NOMO-1 treated with DMSO at 0.1 percent for 48 hours (cell line): ENCODE results near the gene MUSTN1.

ENCODE experiments used
- DNase-seq: peaks from one replicate; lab custom pipeline; 2025; ENCODE audit not compliant: unreplicated experiment; lab: John Stamatoyannopoulos, UW

Gene MUSTN1

GRCh38 chr3:52836471-52836845 lies 1.6 kb upstream of the MUSTN1 start:
- no peak for DNase-seq

DNA sequence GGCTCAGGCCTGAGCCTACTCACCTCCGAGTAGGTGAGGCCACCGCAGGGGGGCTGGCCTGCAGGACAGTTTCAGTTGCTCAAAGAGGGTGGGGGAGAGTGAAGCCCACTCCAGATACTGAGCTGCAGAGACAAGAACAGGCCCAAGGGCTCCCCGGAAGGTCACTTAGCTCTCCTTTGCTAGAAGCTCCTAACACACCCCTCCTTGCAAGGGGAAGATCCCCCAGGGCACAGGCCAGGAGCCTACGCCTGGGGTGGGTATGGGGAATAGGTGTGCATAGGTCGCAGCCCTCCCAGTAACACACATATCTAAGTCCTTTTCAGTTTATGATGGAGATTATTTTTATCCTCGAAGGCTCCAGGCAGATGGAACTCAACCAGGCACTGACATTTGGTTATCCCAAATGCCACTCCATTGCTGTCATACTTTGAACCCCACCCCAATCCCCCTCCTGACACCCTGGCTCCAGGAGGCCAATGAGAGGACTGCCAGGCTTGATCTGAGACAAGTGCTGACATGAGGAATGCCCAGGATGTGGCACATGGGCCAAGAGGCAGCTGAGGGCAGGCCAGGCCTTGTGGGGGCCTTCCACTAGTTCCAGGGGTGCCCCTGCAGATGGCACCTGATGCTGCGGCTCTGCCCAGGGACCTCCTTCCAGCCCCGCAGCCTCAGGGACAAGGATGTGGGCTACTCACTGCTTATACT lies 1.1 kb upstream of the MUSTN1 start:
- DNase-seq = no peak

DNA sequence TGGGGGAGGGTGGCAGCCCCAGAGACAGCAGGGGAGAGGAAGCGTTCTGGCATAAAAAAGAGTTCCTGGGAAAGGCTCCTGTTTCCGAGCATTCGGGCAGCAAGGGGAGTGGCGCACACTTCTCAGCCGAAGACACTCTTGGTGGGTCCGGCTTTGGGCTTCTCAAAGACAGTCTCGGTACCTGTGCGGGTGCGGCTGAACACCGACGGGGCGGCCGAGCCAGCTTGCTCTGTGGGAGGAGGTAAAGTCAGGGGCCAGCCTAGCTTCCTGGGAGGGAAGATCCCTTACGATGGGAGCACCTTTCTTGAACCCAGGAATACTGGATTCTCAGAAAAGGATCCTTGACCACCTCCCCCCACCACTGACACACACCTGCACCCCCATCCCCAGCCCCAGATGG lies 1.6 kb downstream of the MUSTN1 start:
- DNase-seq = no peak

- DNase-seq = no peak
These were observed 3.1 kb downstream of the MUSTN1 start for GRCh38 chr3:52831500-52832301.

DNA sequence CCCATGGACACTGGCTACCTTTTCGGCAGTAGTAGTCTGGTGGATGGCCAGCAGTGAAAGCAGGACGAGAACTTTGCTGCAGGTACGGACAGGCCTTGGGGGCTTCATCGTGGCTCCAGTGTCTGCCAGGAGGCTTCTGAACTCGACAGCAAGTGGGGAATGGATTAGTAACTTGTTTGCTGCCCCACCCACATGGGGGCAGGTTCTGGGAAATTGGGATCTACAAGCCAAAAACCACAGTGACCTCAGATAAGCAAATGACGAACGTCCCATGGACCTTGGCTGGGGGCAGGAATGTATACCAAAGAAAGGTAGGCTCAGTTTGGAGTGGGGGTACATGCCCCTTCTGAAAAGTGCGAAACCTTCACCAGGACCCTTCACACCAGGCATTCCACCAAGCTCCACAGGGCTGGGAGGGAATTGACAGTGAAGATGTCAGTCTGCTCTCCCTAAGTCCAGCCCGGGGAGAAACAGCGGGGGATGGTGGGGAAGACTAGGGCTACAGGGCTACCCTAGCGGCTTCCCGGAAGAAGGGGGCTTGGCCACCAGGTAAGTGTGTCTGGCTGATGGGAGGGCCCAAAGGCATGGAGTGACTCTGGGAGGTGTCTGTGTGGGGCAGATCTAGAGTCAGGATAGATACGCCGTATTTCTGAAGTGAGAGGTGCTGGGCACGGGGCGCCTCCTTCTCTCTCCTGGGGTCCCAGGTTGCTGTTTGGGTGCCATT lies 4.1 kb downstream of the MUSTN1 start, which contains the start of gene ITIH4:
ITIH4 (minus strand) TSS at position 138 of the 724 bp plus-strand sequence; CDS start at position 108, 30 bp downstream.
- no peak for DNase-seq

GRCh38 chr3:52829906-52830463 lies 4.8 kb downstream of the MUSTN1 start:
- DNase-seq = peak; percentile 79

DNA sequence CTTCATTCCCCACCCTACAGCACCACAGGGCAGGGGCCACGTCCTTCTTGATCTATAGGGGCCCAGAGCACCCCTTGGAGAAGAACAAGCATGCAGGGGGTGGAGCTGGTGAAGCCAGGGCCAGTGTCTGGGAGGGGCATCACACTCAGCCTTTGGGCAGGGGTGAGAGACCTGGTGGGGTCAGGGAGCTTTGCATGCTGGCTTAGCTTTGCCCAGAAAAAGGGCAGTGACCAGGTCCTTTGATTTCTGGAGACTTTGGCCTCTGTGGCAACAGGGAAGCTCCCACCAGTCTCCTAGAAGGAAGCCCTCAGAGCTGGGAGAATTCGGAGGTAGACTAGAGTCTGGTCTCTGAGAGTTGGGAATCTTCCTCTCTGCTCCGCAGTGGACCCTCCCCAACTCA lies 5.3 kb downstream of the MUSTN1 start:
- no peak for DNase-seq

DNA sequence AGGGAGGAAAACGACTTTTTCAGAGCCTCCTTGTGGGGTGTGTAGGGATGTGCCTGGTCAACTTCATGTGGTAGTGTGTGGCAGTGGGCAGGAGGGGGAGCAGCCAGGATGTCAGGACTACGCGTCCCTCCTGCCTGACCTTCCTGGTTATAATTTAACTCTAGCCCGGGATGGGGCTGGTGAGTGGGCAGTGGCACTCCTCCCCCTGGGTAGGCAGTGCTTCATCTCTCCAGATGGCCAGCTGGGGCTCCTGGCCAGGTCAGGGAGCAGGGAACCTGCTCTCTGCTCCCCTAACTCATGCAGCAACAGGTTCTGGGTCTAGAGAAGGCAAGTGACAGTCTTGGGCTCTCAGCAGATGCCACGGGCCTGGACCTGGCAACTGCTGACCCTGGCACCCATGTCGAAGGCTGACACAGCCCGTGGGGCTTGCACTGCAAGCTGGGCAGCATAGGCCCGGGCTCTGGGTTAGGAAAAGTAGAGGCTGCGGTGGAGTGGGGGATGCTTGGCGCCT lies 6.9 kb downstream of the MUSTN1 start:
- no peak for DNase-seq

DNA sequence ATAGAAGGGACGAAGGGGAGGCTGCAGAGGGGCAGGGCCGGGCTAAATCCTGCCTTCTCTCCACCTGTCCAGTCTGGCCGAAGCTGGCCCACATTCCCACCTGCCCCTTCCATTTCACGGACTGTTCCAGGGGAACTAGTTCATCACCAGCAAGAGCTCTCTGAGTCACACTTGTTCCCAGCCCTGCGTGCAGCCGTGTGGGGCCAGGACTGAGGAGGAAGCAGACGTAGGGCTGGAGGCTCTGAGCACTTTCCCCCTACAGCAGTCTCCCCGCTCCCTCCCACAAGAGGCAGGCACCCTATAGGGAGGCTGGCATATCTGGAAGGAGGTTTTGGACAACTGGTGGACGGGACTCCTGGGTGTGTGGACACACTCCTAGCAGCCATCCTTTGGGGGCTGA lies 7.4 kb downstream of the MUSTN1 start:
- peak; percentile 43 for DNase-seq

GRCh38 chr3:52824037-52824436 lies 10.8 kb downstream of the MUSTN1 start:
- DNase-seq = no peak

DNA sequence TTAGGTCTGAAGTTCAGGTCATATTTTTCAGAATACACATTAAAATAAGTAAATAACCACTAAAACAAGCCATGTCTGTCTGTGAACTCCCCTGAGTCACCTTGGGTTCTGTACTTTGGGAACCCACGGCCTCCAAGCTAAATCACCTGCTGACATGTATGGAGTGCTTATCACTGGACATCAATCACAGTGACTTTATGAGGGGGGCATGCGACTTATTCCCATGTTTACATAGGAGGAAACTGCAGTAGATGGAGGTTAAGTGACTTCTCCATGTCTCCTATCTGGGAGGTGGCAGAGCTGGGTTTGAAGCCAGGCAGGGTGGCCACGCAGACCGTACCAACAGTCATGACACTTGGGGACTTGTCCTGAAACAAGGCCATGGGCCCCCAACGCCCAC lies 12.5 kb downstream of the MUSTN1 start:
- DNase-seq = no peak

DNA sequence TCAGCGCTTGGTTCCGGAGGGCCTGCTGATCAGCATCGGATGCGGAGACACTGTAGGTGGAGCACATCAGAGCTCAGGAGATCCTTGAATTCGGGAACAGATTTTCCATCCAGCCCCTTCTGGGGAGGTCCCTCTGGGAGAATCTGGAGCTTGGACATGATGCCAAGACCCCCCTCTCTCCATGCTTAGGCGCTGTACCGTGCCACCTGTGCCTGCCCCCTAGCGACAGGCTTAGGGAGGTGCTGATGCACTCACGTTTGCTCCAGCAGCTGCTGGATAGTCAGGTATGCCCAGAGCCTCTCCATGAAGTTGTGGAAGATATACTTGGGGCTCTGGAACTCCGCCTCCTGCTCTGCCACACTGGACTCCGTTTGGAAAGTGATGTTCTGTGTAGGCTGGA lies 14.1 kb downstream of the MUSTN1 start:
- DNase-seq = no peak

- no peak for DNase-seq
These were observed 14.9 kb downstream of the MUSTN1 start for GRCh38 chr3:52819936-52820335.

GRCh38 chr3:52817860-52818259 lies 17.0 kb downstream of the MUSTN1 start:
- DNase-seq = no peak

GRCh38 chr3:52817221-52817620 lies 17.6 kb downstream of the MUSTN1 start:
- DNase-seq = no peak

- DNase-seq = no peak
These were observed 18.2 kb downstream of the MUSTN1 start for GRCh38 chr3:52816654-52817053.

DNA sequence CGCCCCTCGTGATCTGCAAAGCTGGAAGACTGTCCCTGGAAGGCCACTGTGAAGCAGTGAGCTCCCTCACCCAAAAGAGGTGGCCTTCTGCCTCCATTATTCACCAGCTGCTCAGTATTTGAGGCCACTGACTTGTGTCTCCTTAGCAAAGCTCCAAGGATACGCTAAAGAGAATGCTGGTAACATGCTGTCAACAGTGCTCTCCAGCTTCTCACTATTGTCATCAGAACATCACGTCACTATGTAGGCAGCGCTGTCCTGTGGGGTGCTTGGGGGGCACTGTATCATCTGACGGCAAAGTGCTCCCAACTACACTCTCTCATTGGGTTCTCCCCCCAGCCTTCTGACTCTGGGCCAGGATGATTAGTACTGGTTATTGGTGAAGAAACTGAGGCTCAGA lies 18.6 kb downstream of the MUSTN1 start:
- no peak for DNase-seq

GRCh38 chr3:52813810-52814209 lies 21.0 kb downstream of the MUSTN1 start:
- no peak for DNase-seq

GRCh38 chr3:52811452-52812011 lies 23.3 kb downstream of the MUSTN1 start:
- no peak for DNase-seq

DNA sequence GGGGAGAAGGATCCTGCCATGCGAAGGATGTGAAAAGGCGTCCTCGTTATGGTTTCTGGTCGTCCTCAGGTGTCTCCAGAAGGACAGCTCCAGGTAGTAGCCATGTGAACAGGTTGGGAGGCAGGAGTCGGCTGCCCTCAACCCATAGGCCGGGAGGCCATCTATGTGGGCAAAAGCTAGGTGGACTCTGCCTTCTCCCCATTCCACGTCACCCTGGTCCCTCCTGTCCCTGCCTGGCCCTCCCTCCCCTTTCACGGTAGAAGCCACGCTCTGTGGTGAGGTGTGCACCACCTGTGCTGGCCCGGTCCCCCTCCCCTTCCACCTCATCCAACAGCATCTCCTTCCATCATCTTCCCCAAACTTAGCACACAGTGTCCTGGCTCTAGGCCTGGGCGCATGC lies 23.9 kb downstream of the MUSTN1 start:
- no peak for DNase-seq
